Prostate gland (tissue), 2 donors: Measurements from ENCODE around the gene DOCK2.

Experiments
- CTCF ChIP-seq, 4 experiments: fragments of 200-600 bp in 2 of 4; fragments of 450-650 bp in 2 of 4; sonication (generic) in 2 of 4; IDR thresholded peaks; 1 replicate in 3 of 4; 2 replicates in 1 of 4; pipeline ENCODE4 v1.5.1; 2016 to 2019; ENCODE audit warnings: antibody characterized with exemption in 4 of 4, mild to moderate bottlenecking in 2 of 4, moderate library complexity in 2 of 4
- POLR2A ChIP-seq: fragments of 450-650 bp; IDR thresholded peaks from one replicate; pipeline ENCODE4 v1.6.1; 2016; ENCODE audit warnings: antibody characterized with exemption, mild to moderate bottlenecking
- POLR2AphosphoS5 ChIP-seq: sonication (generic); formaldehyde crosslinking; IDR thresholded peaks from one replicate; pipeline ENCODE4 v1.6.1; 2017; ENCODE audit warnings: antibody characterized with exemption

GRCh38 chr5:169763376-169764017 lies 126.4 kb downstream of the DOCK2 start:
- TF ChIP-seq POLR2A (no peak), CTCF (IDR thresholded peaks at IDR 0.05) (no peak), POLR2AphosphoS5 (no peak)
